ENCODE data around the gene SETX.
A peak's percentile ranks its signal among the peaks of the same experiment; 100 is the strongest.
"Not testable (repeated sequence)": the region's sequence is repeated elsewhere in the genome, so short reads cannot be mapped to it uniquely, and the experiment has no call there.

SETX gene

GRCh38 chr9:132283863-132284262, 70.9 kb downstream of the SETX start:
- no peak for DNase-seq
- no peak for TF ChIP-seq POLR2A (IDR thresholded peaks at IDR 0.05; ENCODE audit: low read length)
- TF ChIP-seq GATA1 (IDR thresholded peaks at IDR 0.05; ENCODE audit: low read depth, low read length), result no peak

- no peak for TF ChIP-seq GATA1 (IDR thresholded peaks at IDR 0.05; ENCODE audit: low read depth, low read length)
- no peak for TF ChIP-seq POLR2A (IDR thresholded peaks at IDR 0.05; ENCODE audit: low read length)
- DNase-seq, result no peak
These were observed 71.6 kb downstream of the SETX start for GRCh38 chr9:132283165-132283564.

- TF ChIP-seq GATA1 (IDR thresholded peaks at IDR 0.05; ENCODE audit: low read depth, low read length) (no peak), POLR2A (IDR thresholded peaks at IDR 0.05; ENCODE audit: low read length) (no peak)
- no peak for DNase-seq
These were observed 79.9 kb downstream of the SETX start for GRCh38 chr9:132274861-132275260.

GRCh38 chr9:132269704-132270516, 84.9 kb downstream of the SETX start:
- not testable (repeated sequence) for DNase-seq

GRCh38 chr9:132268725-132269352, 85.9 kb downstream of the SETX start:
- TF ChIP-seq POLR2A (IDR thresholded peaks at IDR 0.05; ENCODE audit: low read length), result no peak
- TF ChIP-seq GATA1 (IDR thresholded peaks at IDR 0.05; ENCODE audit: low read depth, low read length), result no peak

GRCh38 chr9:132267660-132268059, 87.1 kb downstream of the SETX start:
- no peak for TF ChIP-seq GATA1 (IDR thresholded peaks at IDR 0.05; ENCODE audit: low read depth, low read length)
- TF ChIP-seq POLR2A (IDR thresholded peaks at IDR 0.05; ENCODE audit: low read length), result no peak
- no peak for DNase-seq

More at GRCh38 chr9:132268725-132269352, 85.9 kb downstream of the SETX start:
- DNase-seq, result peak; percentile 67 to 80

- TF ChIP-seq GATA1 (IDR thresholded peaks at IDR 0.05; ENCODE audit: low read depth, low read length) (no peak), POLR2A (IDR thresholded peaks at IDR 0.05; ENCODE audit: low read length) (no peak)
- DNase-seq, result no peak
These were observed 88.8 kb downstream of the SETX start for GRCh38 chr9:132266017-132266416.

GRCh38 chr9:132260846-132261245, 93.9 kb downstream of the SETX start:
- DNase-seq, result no peak
- no peak for TF ChIP-seq POLR2A (IDR thresholded peaks at IDR 0.05; ENCODE audit: low read length)

- no peak for DNase-seq
- no peak for TF ChIP-seq GATA1 (IDR thresholded peaks at IDR 0.05; ENCODE audit: low read depth, low read length)
- TF ChIP-seq POLR2A (IDR thresholded peaks at IDR 0.05; ENCODE audit: low read length), result no peak
These were observed 104.2 kb downstream of the SETX start for GRCh38 chr9:132250324-132251262.

GRCh38 chr9:132249690-132250089, 105.1 kb downstream of the SETX start:
- no peak for DNase-seq
- no peak for TF ChIP-seq GATA1 (IDR thresholded peaks at IDR 0.05; ENCODE audit: low read depth, low read length)
- TF ChIP-seq POLR2A (IDR thresholded peaks at IDR 0.05; ENCODE audit: low read length), result no peak

GRCh38 chr9:132249123-132249522, 105.7 kb downstream of the SETX start:
- no peak for DNase-seq

GRCh38 chr9:132247942-132248341, 106.8 kb downstream of the SETX start:
- TF ChIP-seq GATA1 (IDR thresholded peaks at IDR 0.05; ENCODE audit: low read depth, low read length), result no peak
- TF ChIP-seq POLR2A (IDR thresholded peaks at IDR 0.05; ENCODE audit: low read length), result no peak

More at GRCh38 chr9:132249123-132249522, 105.7 kb downstream of the SETX start:
- TF ChIP-seq POLR2A (IDR thresholded peaks at IDR 0.05; ENCODE audit: low read length) (no peak), GATA1 (IDR thresholded peaks at IDR 0.05; ENCODE audit: low read depth, low read length) (no peak)

GRCh38 chr9:132245465-132245864, 109.3 kb downstream of the SETX start:
- DNase-seq, result no peak
- TF ChIP-seq GATA1 (IDR thresholded peaks at IDR 0.05; ENCODE audit: low read depth, low read length) (no peak), POLR2A (IDR thresholded peaks at IDR 0.05; ENCODE audit: low read length) (no peak)

More at GRCh38 chr9:132247942-132248341, 106.8 kb downstream of the SETX start:
- no peak for DNase-seq

Data from erythroblast (primary cell).